ENCODE results near the gene TTC33.

Gene TTC33

DNA sequence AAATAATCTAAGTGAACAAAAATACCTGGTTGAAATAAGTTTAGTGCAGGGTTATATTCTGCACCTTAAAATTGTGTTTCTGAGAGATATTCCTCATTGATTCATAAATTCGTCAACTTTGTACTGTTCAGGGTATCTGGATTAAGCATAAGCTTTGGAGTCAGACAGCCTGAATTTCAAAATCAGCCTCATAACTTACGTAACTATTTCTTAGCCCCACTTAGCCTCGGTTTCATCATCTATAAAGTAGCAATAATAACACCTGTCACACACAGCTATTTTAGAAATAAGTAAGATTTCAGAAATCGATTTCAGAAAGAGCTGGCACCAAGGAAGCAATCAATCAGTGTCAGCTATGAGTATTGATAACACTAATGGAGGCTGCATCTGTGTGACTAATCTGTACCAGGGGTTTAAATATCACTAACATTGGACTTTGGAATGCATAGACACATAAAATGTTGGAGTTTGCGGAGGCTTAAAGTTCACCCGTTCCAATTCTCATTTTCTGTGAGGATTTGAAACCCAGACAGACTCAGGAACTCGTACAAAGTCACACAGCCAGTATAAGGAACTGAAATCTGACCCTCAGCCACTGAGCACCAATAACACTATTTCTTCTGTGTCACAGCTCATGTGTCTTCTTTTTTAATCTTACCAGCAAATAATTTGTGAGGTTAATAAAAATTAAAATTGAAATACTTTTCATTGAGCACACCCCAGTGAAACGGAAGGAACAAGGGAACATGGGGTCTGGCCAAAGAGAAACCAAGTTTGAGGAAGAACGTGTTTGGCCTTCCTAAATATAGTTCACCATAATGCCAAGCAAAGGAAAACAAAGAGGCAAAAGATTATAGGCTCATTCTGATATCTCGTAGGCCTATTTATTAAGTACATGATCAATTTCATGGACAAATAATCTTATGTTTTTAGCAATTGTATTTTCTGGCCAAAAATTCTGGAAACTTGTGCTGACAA is 270.5 kb downstream of the TTC33 start:
- no CpG with 5 or more reads among the region's 10 CpGs for WGBS (ENCODE audit: insufficient coverage, insufficient read length)

GRCh38 chr5:40484495-40484894 is 271.3 kb downstream of the TTC33 start:
- H3K4me1 ChIP-seq (ENCODE audit: control insufficient read depth, insufficient read depth, low read length): no peaks in the 10 kb centered on the region
- no peak overlapping the region for H3K4me3 ChIP-seq (ENCODE audit: low read length)
- WGBS (ENCODE audit: insufficient coverage, insufficient read length): no CpG with 5 or more reads among the region's 2 CpGs
- no peaks in the 10 kb centered on the region for H3K27me3 ChIP-seq (ENCODE audit: control insufficient read depth, insufficient read depth, low read length)
- H3K9me3 ChIP-seq (ENCODE audit: control insufficient read depth, insufficient read depth, low read length): no peaks in the 10 kb centered on the region
- H3K27ac ChIP-seq (ENCODE audit: low read length): no peak overlapping the region
- no peaks in the 10 kb centered on the region for H3K36me3 ChIP-seq (ENCODE audit: control insufficient read depth, insufficient read depth, low read length)
- no peak for DNase-seq (ENCODE audit: low read depth, low spot score)

More for the DNA sequence above, 270.5 kb downstream of the TTC33 start:
- Histone ChIP-seq H3K4me3 (ENCODE audit: low read length) (no peak overlapping the region), H3K27ac (ENCODE audit: low read length) (no peak overlapping the region), H3K9me3 (ENCODE audit: control insufficient read depth, insufficient read depth, low read length) (no peaks in the 10 kb centered on the region), H3K36me3 (ENCODE audit: control insufficient read depth, insufficient read depth, low read length) (no peaks in the 10 kb centered on the region), H3K4me1 (ENCODE audit: control insufficient read depth, insufficient read depth, low read length) (no peaks in the 10 kb centered on the region), H3K27me3 (ENCODE audit: control insufficient read depth, insufficient read depth, low read length) (no peaks in the 10 kb centered on the region)
- no peak for DNase-seq (ENCODE audit: low read depth, low spot score)

DNA sequence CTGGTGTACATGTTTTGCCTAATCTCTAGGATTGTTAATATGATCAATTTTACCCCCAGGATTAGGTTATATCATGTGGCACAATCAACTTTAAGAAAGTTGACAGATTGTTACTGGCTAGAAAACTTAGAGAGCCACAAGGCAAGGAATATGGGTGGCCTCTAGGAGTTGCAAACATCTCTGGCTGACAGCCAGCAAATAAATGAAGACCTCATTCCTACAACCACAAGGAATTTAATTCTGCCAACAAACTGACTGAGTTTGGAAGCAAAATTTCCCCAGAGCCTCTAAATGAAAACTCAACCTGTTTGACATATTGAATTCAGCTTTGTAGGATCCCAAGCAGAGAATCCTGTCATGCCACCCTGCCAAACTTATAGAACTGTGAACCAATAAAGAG is 272.4 kb downstream of the TTC33 start:
- no peaks in the 10 kb centered on the region for H3K4me1 ChIP-seq (ENCODE audit: control insufficient read depth, insufficient read depth, low read length)
- DNase-seq (ENCODE audit: low read depth, low spot score): no peak

DNA sequence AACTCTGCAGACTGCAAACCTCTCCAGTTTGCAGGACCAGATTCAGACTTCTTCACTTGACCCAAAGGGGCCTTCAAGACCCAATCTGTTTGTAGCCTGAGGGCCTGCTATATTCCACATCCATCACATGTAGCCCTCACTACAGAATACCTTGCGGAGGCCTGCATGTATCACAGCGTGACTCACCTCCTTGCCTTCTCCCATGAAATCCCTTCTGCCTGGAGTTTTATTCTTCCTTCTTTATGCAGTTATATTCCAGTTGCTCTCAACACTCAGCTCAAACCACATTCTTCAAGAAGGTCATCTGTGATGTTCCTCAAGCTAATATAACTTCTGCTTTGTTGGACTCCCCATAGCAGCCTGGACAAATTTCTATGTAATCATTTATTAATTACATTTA is 274.5 kb downstream of the TTC33 start:
- no peaks in the 10 kb centered on the region for H3K4me1 ChIP-seq (ENCODE audit: control insufficient read depth, insufficient read depth, low read length)
- H3K36me3 ChIP-seq (ENCODE audit: control insufficient read depth, insufficient read depth, low read length): no peaks in the 10 kb centered on the region
- no peak for DNase-seq (ENCODE audit: low read depth, low spot score)
- H3K4me3 ChIP-seq (ENCODE audit: low read length): no peak overlapping the region
- H3K27me3 ChIP-seq (ENCODE audit: control insufficient read depth, insufficient read depth, low read length): no peaks in the 10 kb centered on the region
- WGBS (ENCODE audit: insufficient coverage, insufficient read length): no CpG with 5 or more reads among the region's 2 CpGs
- no peaks in the 10 kb centered on the region for H3K9me3 ChIP-seq (ENCODE audit: control insufficient read depth, insufficient read depth, low read length)
- H3K27ac ChIP-seq (ENCODE audit: low read length): no peak overlapping the region

More for the DNA sequence above, 272.4 kb downstream of the TTC33 start:
- no peak overlapping the region for H3K4me3 ChIP-seq (ENCODE audit: low read length)
- no peaks in the 10 kb centered on the region for H3K27me3 ChIP-seq (ENCODE audit: control insufficient read depth, insufficient read depth, low read length)
- H3K36me3 ChIP-seq (ENCODE audit: control insufficient read depth, insufficient read depth, low read length): no peaks in the 10 kb centered on the region
- H3K27ac ChIP-seq (ENCODE audit: low read length): no peak overlapping the region
- H3K9me3 ChIP-seq (ENCODE audit: control insufficient read depth, insufficient read depth, low read length): no peaks in the 10 kb centered on the region

DNA sequence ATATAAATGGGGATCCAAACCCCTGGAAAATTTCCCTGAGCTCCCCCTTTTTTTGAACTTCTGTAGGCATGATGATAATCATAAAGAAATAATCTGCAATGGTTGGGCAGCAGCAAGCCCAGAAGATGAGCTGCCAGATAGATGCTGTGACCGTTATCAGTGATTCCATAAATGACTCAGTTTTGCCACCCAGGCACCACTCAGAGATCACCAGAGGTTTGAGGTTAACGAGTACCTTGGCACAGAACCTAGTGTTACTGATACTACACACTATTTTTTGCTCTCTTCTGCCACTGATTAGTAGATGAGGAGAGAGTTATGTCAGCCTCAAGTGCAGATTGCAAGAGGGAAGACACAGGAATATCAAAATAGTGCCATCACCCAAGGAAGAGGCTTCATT is 275.4 kb downstream of the TTC33 start:
- no peaks in the 10 kb centered on the region for H3K9me3 ChIP-seq (ENCODE audit: control insufficient read depth, insufficient read depth, low read length)
- H3K36me3 ChIP-seq (ENCODE audit: control insufficient read depth, insufficient read depth, low read length): no peaks in the 10 kb centered on the region
- no peaks in the 10 kb centered on the region for H3K4me1 ChIP-seq (ENCODE audit: control insufficient read depth, insufficient read depth, low read length)
- no peaks in the 10 kb centered on the region for H3K27me3 ChIP-seq (ENCODE audit: control insufficient read depth, insufficient read depth, low read length)
- WGBS (ENCODE audit: insufficient coverage, insufficient read length): no CpG with 5 or more reads among the region's 2 CpGs
- no peak overlapping the region for H3K4me3 ChIP-seq (ENCODE audit: low read length)
- no peak for DNase-seq (ENCODE audit: low read depth, low spot score)
- H3K27ac ChIP-seq (ENCODE audit: low read length): no peak overlapping the region

DNA sequence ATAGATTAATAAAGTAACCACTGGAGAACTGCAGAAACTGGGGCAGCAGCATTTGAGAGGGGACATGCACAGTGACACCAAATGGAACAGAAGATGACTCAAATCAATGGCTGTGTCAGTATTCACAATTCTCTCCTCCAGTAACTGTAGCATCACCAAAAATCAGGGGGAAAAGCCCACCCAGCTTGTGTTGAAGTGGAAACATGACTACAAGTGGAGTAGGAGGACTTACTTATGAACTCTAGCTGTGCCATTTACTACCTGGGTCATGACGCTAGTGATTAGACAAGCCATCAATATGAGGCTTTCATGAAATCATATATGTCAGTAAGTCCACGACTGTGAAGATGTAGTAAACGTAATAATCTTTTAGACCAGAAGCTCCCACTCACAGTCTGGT is 275.8 kb downstream of the TTC33 start:
- Histone ChIP-seq H3K4me1 (ENCODE audit: control insufficient read depth, insufficient read depth, low read length) (no peaks in the 10 kb centered on the region), H3K27ac (ENCODE audit: low read length) (no peak overlapping the region), H3K9me3 (ENCODE audit: control insufficient read depth, insufficient read depth, low read length) (no peaks in the 10 kb centered on the region), H3K36me3 (ENCODE audit: control insufficient read depth, insufficient read depth, low read length) (no peaks in the 10 kb centered on the region), H3K4me3 (ENCODE audit: low read length) (no peak overlapping the region), H3K27me3 (ENCODE audit: control insufficient read depth, insufficient read depth, low read length) (no peaks in the 10 kb centered on the region)
- DNase-seq (ENCODE audit: low read depth, low spot score): no peak
- WGBS (ENCODE audit: insufficient coverage, insufficient read length): no CpG with 5 or more reads among the region's 3 CpGs

DNA sequence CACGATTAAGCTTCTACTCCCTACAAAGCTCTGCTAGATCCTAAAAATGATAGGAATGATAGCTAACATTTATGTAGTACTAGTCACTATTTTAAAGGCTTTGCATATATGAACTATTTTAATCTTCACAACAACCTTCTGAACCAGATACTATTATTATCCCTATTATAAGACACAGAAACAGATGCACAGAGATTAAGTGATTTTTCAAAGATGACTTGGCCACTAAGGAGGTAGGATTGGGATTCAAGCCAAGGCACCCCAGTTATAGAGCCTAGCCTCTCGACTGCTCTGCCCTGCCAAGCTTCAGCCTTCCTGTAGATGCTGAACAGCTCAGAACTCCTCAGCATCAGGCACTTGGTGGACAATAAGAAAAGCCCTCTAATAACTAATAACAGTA is 277.0 kb downstream of the TTC33 start:
- Histone ChIP-seq H3K4me1 (ENCODE audit: control insufficient read depth, insufficient read depth, low read length) (0 out of 2 replicates have a peak, but pooled peaks cover 1% of the 10 kb centered on the region), H3K27me3 (ENCODE audit: control insufficient read depth, insufficient read depth, low read length) (no peaks in the 10 kb centered on the region), H3K36me3 (ENCODE audit: control insufficient read depth, insufficient read depth, low read length) (no peaks in the 10 kb centered on the region), H3K9me3 (ENCODE audit: control insufficient read depth, insufficient read depth, low read length) (no peaks in the 10 kb centered on the region), H3K4me3 (ENCODE audit: low read length) (no peak overlapping the region), H3K27ac (ENCODE audit: low read length) (no peak overlapping the region)
- WGBS (ENCODE audit: insufficient coverage, insufficient read length): no CpG with 5 or more reads among the region's 2 CpGs
- no peak for DNase-seq (ENCODE audit: low read depth, low spot score)

GRCh38 chr5:40477856-40478546 is 277.8 kb downstream of the TTC33 start:
- Histone ChIP-seq H3K4me3 (ENCODE audit: low read length) (no peak overlapping the region), H3K27ac (ENCODE audit: low read length) (no peak overlapping the region), H3K9me3 (ENCODE audit: control insufficient read depth, insufficient read depth, low read length) (no peaks in the 10 kb centered on the region), H3K27me3 (ENCODE audit: control insufficient read depth, insufficient read depth, low read length) (no peaks in the 10 kb centered on the region), H3K36me3 (ENCODE audit: control insufficient read depth, insufficient read depth, low read length) (no peaks in the 10 kb centered on the region), H3K4me1 (ENCODE audit: control insufficient read depth, insufficient read depth, low read length) (0 out of 2 replicates have a peak, but pooled peaks cover 1% of the 10 kb centered on the region)
- WGBS (ENCODE audit: insufficient coverage, insufficient read length): no CpG with 5 or more reads among the region's 8 CpGs
- DNase-seq (ENCODE audit: low read depth, low spot score): no peak

- H3K4me3 ChIP-seq (ENCODE audit: low read length): no peak overlapping the region
- DNase-seq (ENCODE audit: low read depth, low spot score): no peak
- H3K36me3 ChIP-seq (ENCODE audit: control insufficient read depth, insufficient read depth, low read length): no peaks in the 10 kb centered on the region
- no peaks in the 10 kb centered on the region for H3K9me3 ChIP-seq (ENCODE audit: control insufficient read depth, insufficient read depth, low read length)
- no peak overlapping the region for H3K27ac ChIP-seq (ENCODE audit: low read length)
- no peaks in the 10 kb centered on the region for H3K27me3 ChIP-seq (ENCODE audit: control insufficient read depth, insufficient read depth, low read length)
- WGBS (ENCODE audit: insufficient coverage, insufficient read length): no CpG with 5 or more reads among the region's 3 CpGs
- 0 out of 2 replicates have a peak, but pooled peaks cover 1% of the 10 kb centered on the region for H3K4me1 ChIP-seq (ENCODE audit: control insufficient read depth, insufficient read depth, low read length)
Measured at GRCh38 chr5:40475561-40475960, 280.2 kb downstream of the TTC33 start.

DNA sequence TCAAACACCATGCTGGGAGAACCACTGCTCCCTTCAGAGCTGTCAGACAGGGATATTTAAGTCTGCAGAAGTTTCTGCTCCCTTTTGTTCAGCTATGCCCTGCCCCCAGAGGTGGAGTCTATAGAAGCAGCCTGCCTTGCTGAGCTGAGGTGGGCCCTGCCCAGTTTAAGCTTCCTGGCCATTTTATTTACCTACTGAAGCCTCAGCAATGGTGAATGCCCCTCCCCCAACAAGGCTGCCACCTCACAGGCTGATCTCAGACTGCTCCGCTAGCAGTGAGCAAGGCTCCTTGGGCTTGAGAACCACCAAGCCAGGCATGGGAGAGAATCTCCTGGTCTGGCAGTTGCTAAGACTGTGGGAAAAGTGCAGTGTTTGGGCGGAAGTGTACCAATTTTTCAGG is 281.5 kb downstream of the TTC33 start:
- 0 out of 2 replicates have a peak, but pooled peaks cover 1% of the 10 kb centered on the region for H3K4me1 ChIP-seq (ENCODE audit: control insufficient read depth, insufficient read depth, low read length)
- WGBS (ENCODE audit: insufficient coverage, insufficient read length): no CpG with 5 or more reads among the region's 2 CpGs
- H3K27me3 ChIP-seq (ENCODE audit: control insufficient read depth, insufficient read depth, low read length): no peaks in the 10 kb centered on the region
- no peak for DNase-seq (ENCODE audit: low read depth, low spot score)
- no peak overlapping the region for H3K27ac ChIP-seq (ENCODE audit: low read length)
- no peaks in the 10 kb centered on the region for H3K36me3 ChIP-seq (ENCODE audit: control insufficient read depth, insufficient read depth, low read length)
- no peak overlapping the region for H3K4me3 ChIP-seq (ENCODE audit: low read length)
- H3K9me3 ChIP-seq (ENCODE audit: control insufficient read depth, insufficient read depth, low read length): no peaks in the 10 kb centered on the region
